Right lobe of liver (tissue), 6 donors: ENCODE results near the gene ZMAT5. TPM values are rescaled to one million over a fixed set of nuclear protein-coding genes. Genes with fewer than 3 reads are reported as not detected.

Source experiments
- ATAC-seq, 4 donors: fragments of 200-7000 bp; cut with Tn5 transposase; one replicate each; pipeline ENCODE4 v1.9.1; 2020; ENCODE audit warnings: mild to moderate bottlenecking in 4 of 4, moderate library complexity in 4 of 4
- DNase-seq, 3 donors: peaks; one replicate each; pipeline ENCODE4 v3.0.0-alpha.2; 2020
- H3K27ac ChIP-seq, 3 donors: fragments of 200-600 bp; one replicate each; pipeline ENCODE4 v1.8.0; 2022
- H3K27me3 ChIP-seq, 2 donors: fragments of 200-600 bp; one replicate each; pipeline ENCODE4 v1.8.0; 2022
- H3K36me3 ChIP-seq, 4 donors: fragments of 200-600 bp; sonication (generic) in 1 of 4; one replicate each; pipeline versions ENCODE4 v1.5.1 to v1.8.0; 2017 to 2022; ENCODE audit warnings: control low read depth in 1 of 4
- H3K4me1 ChIP-seq, 4 donors: fragments of 200-600 bp; sonication (generic) in 1 of 4; one replicate each; pipeline versions ENCODE4 v1.5.1 to v1.8.0; 2017 to 2022; ENCODE audit warnings: control low read depth in 1 of 4
- H3K4me3 ChIP-seq, 3 donors: fragments of 200-600 bp; one replicate each; pipeline ENCODE4 v1.8.0; 2022
- H3K9me3 ChIP-seq, 4 donors: fragments of 200-600 bp; sonication (generic) in 1 of 4; one replicate each; pipeline versions ENCODE4 v1.5.1 to v1.8.0; 2017 to 2022; ENCODE audit warnings: control low read depth in 1 of 4
- POLR2A ChIP-seq: fragments of 450-650 bp; IDR thresholded peaks from one replicate; pipeline ENCODE4 v1.6.1; 2017; ENCODE audit warnings: antibody characterized with exemption, mild to moderate bottlenecking
- WGBS: methylation state at CpG from one replicate; pipeline ENCODE4 v1.1.6; 2018; ENCODE audit warnings: low coverage, low lambda C conversion rate; ENCODE audit not compliant: insufficient coverage; ENCODE audit errors: missing lambda C conversion rate; 5-methylcytosine and 5-hydroxymethylcytosine counted together
- intact Hi-C, 2 donors: fragments of 100-400 bp; cut with DNase I; formaldehyde crosslinking; loops; one replicate each; pipeline versions ENCODE4 v1.11.2 to v1.14.1; 2022
- total RNA-seq, 6 experiments: library from RNA; depleted of rRNA in 2 of 6; stranded (reverse); fragments of >200 nt in 2 of 6; fragmentation: NEBNext Ultra II Directional in 3 of 6; extraction: Animal tissue kit (Norgen Biotek cat#: 25700) in 3 of 6; gene quantifications; one replicate each; pipeline versions ENCODE4 v1.1.0 to v1.2.4, GENCODE V29; 2016 to 2023
- TF ChIP-seq, protein P1 (sequence below), 4 donors: fragments of 200-600 bp in 3 of 4; fragments of 450-650 bp in 1 of 4; IDR thresholded peaks; one replicate each; pipeline versions ENCODE4 v1.5.1 to v1.8.0; 2016 to 2022; ENCODE audit warnings: antibody characterized with exemption in 4 of 4, mild to moderate bottlenecking in 2 of 4
- donor health status: DM: no; HTN: yes; CAD: no.
- donor health status: DM: no; HTN: no; CAD: no.
- donor health status: DM: no; HTN: no; CAD: no.
- donor health status: DM: no; HTN: yes; CAD: no.
- donor health status: DM: no; HTN: yes; CAD: no.

Gene ZMAT5
- total RNA-seq, 6 experiments from 2014 or later = 8.9 to 20.5 (median 13.7) TPM

- no peaks in the 10 kb centered on the region for H3K9me3 ChIP-seq
- peaks cover 0 to 44% (median 24%) of the 10 kb centered on the region in 4 donors for H3K36me3 ChIP-seq
- peaks cover 0 to 51% (median 8%) of the 10 kb centered on the region in 4 donors for H3K4me1 ChIP-seq
- H3K4me3 ChIP-seq = no peak overlapping the region
- no peaks in the 10 kb centered on the region for H3K27me3 ChIP-seq
- DNase-seq (peak in 2 of 3 donors; percentile 81 to 84), ATAC-seq (peak; percentile 39 to 84 (median 62))
- WGBS = 43% methylated on average over 3 of the region's 9 CpGs
- intact Hi-C loops = no loop called here
- H3K27ac ChIP-seq = peak overlapping the region in 1 of 3 donors; percentile 37
- TF ChIP-seq POLR2A = no peak
- TF ChIP-seq, protein P1, sequence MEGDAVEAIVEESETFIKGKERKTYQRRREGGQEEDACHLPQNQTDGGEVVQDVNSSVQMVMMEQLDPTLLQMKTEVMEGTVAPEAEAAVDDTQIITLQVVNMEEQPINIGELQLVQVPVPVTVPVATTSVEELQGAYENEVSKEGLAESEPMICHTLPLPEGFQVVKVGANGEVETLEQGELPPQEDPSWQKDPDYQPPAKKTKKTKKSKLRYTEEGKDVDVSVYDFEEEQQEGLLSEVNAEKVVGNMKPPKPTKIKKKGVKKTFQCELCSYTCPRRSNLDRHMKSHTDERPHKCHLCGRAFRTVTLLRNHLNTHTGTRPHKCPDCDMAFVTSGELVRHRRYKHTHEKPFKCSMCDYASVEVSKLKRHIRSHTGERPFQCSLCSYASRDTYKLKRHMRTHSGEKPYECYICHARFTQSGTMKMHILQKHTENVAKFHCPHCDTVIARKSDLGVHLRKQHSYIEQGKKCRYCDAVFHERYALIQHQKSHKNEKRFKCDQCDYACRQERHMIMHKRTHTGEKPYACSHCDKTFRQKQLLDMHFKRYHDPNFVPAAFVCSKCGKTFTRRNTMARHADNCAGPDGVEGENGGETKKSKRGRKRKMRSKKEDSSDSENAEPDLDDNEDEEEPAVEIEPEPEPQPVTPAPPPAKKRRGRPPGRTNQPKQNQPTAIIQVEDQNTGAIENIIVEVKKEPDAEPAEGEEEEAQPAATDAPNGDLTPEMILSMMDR (IDR thresholded peaks at IDR 0.05) = no peak
Measured at GRCh38 chr22:29787371-29787980, 20.7 kb upstream of the ZMAT5 start.

- Histone ChIP-seq H3K36me3 (peaks cover 0 to 31% (median 18%) of the 10 kb centered on the region in 4 donors), H3K27me3 (no peaks in the 10 kb centered on the region), H3K4me1 (peaks cover 0 to 64% (median 15%) of the 10 kb centered on the region in 4 donors), H3K4me3 (no peak overlapping the region), H3K27ac (no peak overlapping the region), H3K9me3 (no peaks in the 10 kb centered on the region)
- no peak for TF ChIP-seq POLR2A
- TF ChIP-seq, protein P1 (IDR thresholded peaks at IDR 0.05) = no peak
- WGBS = 64% methylated on average over 5 of the region's 5 CpGs
- DNase-seq (no peak), ATAC-seq (no peak)
- intact Hi-C loops = no loop called here
Measured at GRCh38 chr22:29786031-29786430, 19.2 kb upstream of the ZMAT5 start.

DNA sequence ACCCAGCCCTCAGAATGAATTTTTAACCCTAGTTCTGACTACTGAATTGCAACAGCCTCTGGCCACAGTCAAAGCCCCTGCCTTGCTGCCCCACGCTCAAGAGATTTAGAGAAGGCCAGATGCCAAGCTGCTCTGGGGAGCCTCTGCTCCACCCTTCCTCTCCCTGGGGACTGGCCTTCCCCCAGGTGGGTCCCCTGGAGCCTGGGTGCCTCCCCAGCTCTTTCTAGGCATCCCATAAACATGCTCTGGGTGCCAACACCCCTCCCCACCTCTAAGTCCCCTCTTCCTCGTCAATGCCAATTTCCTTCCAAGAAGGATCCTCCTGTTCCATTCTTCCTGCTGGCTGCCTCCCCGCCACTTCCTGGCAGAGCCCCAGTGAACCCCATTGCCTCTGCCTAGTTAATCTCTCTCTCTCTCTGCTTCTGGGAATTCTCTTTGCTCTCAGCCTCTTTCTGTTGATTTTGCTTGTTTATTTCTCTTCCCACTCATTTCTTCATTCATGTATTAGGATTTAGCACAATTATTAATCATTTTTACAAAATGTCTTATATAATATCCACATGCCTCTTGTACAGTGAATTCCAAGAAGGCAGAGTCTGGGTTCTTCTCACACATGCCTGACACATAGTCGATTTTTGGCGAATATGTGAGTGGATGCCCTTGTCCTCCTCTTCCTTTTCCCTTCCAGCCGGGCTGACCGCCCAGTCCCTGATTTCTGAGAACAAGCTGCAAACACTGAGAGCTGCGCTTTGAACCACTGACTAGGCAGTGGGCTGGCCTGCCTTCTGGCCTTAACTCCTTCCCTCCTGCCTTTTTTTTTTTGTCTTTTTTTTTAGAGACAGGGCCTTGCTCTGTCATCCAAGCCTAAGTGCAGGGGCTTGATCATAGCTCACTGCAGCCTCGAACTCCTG lies 17.9 kb upstream of the ZMAT5 start:
- DNase-seq (peak; percentile 65 to 85 (median 82)), ATAC-seq (peak; percentile 51 to 68 (median 60))
- peak overlapping the region; percentile 27 to 67 (median 60) for H3K27ac ChIP-seq
- intact Hi-C loops = no loop called here
- peaks cover 0 to 18% (median 9%) of the 10 kb centered on the region in 4 donors for H3K36me3 ChIP-seq
- H3K27me3 ChIP-seq = no peaks in the 10 kb centered on the region
- TF ChIP-seq POLR2A = no peak
- TF ChIP-seq, protein P1 (IDR thresholded peaks at IDR 0.05) = no peak
- 29% methylated on average over 8 of the region's 9 CpGs for WGBS
- peaks cover 0 to 68% (median 15%) of the 10 kb centered on the region in 4 donors for H3K4me1 ChIP-seq
- no peak overlapping the region for H3K4me3 ChIP-seq
- no peaks in the 10 kb centered on the region for H3K9me3 ChIP-seq

DNA sequence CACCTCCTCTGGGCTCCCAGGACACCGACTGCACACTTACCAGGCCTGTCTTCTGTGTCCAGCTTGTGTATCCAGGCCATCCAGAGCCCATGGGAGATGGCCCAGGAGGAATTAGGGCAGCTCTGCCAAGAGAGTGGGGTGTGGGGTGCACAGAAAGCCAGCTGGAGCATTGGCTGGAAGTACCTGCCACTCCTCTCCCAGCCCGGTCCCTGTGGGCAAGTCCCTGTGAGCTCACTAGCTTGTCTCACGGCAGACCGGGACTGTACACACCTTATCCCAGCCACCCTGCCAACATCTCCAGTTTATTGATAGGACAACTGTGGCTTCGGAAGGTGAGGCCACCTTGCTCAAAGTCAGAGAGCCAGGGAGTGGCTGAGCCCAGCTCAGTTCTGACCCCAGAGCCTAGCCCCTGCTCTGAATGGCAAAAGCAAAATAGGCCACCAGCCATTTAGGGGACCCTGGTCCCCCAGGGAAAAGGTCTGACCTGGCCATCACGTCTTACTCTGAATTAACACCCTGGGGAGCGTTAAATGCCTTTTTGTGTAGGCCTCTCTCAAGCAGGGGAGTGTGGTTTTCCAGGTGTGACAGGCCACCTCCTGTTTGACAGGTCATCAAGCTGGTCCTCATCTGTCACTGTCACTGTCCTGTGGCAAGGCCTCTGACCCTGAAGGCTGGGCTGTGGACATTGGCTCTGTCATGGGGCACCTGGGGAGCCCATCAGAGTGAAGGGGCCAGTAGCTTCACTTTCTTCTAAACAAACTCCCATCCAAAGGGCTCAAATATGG lies 15.4 kb upstream of the ZMAT5 start:
- WGBS = 60% methylated on average over 1 of the region's 7 CpGs
- peak overlapping the region; percentile 25 to 59 (median 55) for H3K27ac ChIP-seq
- DNase-seq = peak; percentile 79 to 94 (median 94)
- intact Hi-C loops = no loop called here
- TF ChIP-seq, protein P1 (IDR thresholded peaks at IDR 0.05) = no peak
- no peak for TF ChIP-seq POLR2A
- H3K4me3 ChIP-seq = no peak overlapping the region
- ATAC-seq = peak; percentile 78 to 95 (median 90)
- no peaks in the 10 kb centered on the region for H3K36me3 ChIP-seq
- no peaks in the 10 kb centered on the region for H3K27me3 ChIP-seq
- H3K4me1 ChIP-seq = peaks cover 0 to 69% (median 15%) of the 10 kb centered on the region in 4 donors
- no peaks in the 10 kb centered on the region for H3K9me3 ChIP-seq
